ENCODE results near the gene CNTNAP2.

DNA sequence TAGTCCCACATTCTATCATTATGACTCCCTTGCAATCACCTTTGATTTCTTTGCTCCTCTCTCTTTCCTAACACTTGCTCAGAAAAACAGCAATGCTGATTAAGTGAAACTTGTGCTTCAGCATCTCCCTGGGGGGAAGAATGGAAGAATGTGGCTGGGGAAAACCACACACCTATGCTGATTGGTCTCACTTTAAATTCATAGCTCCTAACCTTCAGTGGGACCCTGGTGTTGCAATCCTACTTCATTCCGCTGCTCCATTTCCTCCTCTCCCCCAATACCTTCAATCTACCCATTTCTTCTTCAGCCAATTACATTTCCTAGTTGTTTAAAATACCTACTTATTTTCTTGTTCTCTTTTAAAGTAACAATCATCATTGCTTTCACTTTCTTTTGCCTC lies 1307.3 kb downstream of the CNTNAP2 start:
- TF ChIP-seq CTCF (CRISPR knock-in tag; IDR thresholded peaks at IDR 0.05) (no peak), FOSL2 (CRISPR knock-in tag; IDR thresholded peaks at IDR 0.05) (no peak), EZH2 (conservative IDR thresholded peaks at IDR 0.05; ENCODE audit: low read depth, low read length) (no peak), ZNF816 (CRISPR knock-in tag; IDR thresholded peaks at IDR 0.05; ENCODE audit: borderline replicate concordance) (no peak), ZBTB33 (CRISPR knock-in tag; IDR thresholded peaks at IDR 0.05) (no peak), KDM4B (CRISPR knock-in tag; IDR thresholded peaks at IDR 0.05) (no peak), NCOA2 (CRISPR knock-in tag; IDR thresholded peaks at IDR 0.05) (no peak), MAFK (conservative IDR thresholded peaks at IDR 0.05 in 1 of 2, IDR thresholded peaks at IDR 0.05 in 1 of 2; ENCODE audit: low read length in 2 of 2) (no peak), PLSCR1 (CRISPR knock-in tag; IDR thresholded peaks at IDR 0.05; ENCODE audit: borderline replicate concordance) (no peak), POLR2A (IDR thresholded peaks at IDR 0.05; ENCODE audit: insufficient read depth in 1 of 2, low read depth in 2 of 2, low read length in 2 of 2) (no peak), NR3C1 (CRISPR knock-in tag; IDR thresholded peaks at IDR 0.05) (no peak)
- TF ChIP-seq, protein P1, sequence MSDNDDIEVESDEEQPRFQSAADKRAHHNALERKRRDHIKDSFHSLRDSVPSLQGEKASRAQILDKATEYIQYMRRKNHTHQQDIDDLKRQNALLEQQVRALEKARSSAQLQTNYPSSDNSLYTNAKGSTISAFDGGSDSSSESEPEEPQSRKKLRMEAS (IDR thresholded peaks at IDR 0.05), result no peak
